HG03520 (cell line): ENCODE measurements around the gene EPHB4.
"Not testable (repeated sequence)": the region's sequence is repeated elsewhere in the genome, so short reads cannot be mapped to it uniquely, and the experiment has no call there.

ENCODE experiments used
- ATAC-seq: cut with Tn5 transposase; IDR thresholded peaks from one replicate; pipeline ENCODE4 v1.9.1; 2021; ENCODE audit warnings: mild to moderate bottlenecking, moderate library complexity; ENCODE audit not compliant: unreplicated experiment

EPHB4 gene

DNA sequence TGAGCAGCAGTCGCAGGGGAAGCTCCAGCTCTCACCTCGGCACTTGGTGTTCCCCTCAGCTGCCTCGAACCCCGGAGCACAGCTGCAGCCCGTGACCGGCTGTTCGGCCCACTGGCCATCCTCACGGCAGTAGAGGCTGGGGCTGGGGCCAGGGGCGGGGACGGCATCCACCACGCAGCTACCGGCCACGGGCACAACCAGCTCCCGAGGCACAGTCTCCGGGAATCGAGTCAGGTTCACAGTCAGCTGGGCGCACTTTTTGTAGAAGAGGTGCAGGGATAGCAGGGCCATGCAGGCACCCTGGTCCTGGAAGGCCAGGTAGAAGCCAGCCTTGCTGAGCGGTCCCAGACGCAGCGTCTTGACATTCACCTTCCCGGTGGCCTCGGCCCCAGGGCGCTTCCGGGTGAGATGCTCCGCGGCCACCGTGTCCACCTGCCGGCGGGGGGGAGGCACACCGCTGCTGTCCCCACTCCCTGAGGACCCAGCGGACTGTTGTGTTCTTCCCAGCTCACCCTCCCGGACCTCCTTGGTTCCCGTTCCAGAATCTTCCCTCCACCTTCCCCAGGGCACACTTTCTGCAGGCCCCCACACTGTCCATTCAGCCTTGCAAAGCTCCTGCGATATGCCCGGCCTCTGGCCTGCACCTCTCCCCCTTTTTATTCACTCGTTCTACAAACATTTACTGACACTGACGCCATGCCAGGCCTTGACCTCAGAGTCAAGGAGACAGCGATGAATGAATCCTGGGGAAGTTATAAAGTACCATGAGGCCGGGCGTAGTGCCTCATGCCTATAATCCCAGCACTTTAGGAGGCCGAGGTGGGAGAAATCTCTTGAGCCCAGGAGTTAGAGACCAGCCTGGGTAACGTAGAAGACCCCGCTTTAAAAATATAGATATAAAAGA is 4.8 kb downstream of the EPHB4 start:
- ATAC-seq, result no peak

DNA sequence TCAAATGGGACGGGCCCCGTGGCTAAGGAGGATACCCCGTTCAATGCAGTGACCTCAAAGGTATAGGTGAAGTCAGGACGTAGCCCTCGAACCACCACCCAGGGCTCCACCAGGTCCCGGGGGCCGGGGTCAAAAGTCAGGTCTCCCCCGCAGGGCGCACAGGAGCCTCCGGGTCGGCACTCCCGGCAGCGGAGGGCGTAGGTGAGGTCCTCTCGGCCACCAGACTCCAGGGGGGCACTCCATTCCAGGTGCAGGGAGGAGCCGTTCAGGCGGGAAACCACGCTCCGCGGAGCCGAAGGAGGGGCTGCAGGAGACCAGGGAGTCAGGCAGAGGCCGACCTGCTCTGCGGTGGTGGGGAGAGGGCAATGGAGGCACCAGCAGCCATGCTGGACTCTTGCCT is 7.7 kb downstream of the EPHB4 start:
- ATAC-seq, result no peak

DNA sequence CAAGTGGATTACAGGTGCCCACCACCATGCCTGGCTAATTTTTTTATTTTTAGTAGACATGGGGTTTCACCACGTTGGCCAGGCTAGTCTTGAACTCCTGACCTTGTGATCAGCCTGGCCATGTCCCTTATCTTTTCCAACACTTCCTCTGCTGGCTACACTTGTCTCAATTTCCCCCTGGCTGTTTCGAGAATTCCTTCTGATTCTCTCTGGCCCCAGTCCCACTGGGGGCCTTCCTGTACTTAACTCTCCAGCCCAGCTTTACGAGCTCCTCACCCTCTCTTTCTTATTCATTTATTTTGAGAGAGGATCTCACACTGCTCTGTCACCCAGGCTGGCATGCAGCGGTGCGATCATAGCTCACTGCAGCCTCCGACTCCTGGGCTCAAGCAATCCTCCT is 8.5 kb downstream of the EPHB4 start:
- ATAC-seq, result no peak

DNA sequence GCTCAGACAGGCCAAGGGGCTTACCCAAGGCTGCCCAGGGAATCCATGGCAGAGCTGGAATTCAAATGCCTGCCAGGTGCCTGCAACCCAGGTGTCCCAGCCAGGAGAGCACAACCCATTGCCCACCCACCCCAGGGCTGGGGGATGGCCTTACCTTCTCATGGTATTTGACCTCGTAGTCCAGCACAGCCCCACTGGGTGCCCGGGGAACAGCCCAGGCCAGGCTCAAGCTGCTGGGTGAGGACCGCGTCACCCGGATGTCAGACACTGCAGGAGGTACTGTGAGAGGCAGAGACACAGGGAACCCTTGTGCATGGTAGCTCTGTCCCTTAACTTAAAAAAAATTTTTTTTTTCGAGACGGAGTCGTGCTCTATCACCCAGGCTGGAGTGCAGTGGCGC is 9.0 kb downstream of the EPHB4 start:
- no peak for ATAC-seq

DNA sequence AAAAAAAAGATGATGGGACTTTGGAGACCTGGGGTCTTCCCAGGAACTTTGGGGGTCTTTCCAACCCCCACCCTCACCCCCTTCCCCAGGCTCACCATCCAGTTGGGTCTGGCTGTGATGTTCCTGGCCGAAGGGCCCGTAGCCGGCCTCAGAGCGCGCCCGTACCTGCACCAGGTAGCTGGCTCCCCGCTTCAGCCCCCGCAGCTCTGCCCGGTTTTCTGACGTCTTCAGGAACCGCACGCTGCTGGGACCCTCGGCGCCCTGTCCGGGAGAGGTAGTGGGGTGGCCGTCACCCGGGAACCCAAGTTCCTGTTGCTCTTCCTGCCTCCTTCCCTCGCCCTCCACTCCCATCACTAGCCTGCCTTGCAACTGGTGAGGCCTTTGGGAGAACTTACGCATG is 10.2 kb downstream of the EPHB4 start:
- no peak for ATAC-seq

DNA sequence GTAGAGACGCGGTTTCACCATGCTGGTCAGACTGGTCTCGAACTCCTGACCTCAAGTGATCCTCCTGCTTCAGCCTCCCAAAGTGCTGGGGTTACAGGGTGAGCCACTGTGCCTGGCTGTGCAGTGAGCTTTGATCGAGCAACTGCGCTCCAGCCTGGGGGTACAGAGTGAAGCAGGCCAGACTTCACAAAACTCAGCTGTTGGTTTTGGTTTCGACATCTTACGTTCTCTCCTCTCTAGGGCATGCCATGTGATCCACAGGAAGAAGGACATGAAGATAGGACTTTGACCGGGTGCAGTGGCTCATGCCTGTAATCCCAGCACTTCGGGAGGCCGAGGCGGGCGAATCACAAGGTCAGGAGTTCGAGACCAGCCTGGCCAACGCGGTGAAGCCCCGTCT is 10.8 kb downstream of the EPHB4 start:
- ATAC-seq, result not testable (repeated sequence)

DNA sequence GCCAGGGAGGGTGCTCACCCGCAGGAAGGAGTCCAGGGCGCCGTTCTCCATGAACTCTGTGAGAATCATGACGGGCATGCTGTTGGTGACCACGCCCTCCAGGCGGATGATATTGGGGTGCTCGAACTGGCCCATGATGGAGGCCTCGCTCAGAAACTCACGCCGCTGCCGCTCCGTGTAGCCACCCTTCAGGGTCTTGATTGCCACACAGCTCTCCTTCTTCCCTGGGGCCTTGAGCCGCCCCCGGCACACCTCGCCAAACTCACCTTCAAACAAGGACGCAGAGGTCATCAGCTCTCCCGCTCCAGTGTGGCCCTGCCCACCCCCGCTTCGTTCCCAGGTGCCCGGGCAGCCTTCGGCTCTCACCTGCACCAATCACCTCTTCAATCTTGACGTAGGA is 14.6 kb downstream of the EPHB4 start:
- no peak for ATAC-seq

DNA sequence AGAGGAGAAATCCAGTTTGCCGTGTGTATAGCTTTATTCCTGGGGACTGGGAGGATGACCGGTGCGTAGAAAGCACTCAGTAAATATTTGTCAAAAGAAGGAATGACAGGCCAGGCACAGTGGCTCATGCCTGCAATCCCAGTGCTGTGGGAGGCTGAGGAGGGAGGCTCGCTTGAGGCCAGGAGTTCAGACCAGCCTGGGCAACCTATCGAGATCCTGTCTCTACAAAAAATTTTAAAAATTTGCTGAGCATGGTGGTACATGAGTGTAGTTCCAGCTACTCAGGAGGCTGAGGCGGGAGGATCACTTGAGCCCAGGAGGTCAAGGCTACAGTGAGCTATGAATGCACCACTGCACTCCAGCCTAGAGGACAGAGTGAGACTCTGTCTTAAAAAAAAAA is 15.8 kb downstream of the EPHB4 start:
- ATAC-seq, result no peak

DNA sequence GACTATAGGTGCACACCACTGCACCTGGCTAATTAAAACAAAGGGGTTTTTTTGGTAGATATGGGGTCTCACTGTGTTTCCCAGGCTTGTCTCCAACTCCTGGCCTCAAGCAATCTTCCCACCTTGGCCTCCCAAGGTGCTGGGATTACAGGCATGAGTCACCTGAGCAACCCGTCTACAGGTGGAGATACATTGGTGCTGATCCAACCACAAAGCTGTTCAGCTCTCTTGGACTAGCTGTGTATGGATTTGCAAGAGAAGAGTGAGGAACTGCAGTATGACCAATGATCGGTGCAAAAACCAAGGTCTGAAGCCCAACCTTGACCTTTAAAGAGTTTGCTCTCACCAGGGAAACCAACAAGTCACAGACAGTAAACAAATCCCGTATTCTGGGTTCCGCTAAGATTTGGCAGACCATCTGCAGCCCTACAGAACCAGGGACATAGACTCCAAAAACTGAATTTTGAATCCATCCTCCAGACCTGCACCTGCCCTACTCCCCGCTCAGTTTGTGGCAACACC is 18.9 kb downstream of the EPHB4 start:
- no peak for ATAC-seq

DNA sequence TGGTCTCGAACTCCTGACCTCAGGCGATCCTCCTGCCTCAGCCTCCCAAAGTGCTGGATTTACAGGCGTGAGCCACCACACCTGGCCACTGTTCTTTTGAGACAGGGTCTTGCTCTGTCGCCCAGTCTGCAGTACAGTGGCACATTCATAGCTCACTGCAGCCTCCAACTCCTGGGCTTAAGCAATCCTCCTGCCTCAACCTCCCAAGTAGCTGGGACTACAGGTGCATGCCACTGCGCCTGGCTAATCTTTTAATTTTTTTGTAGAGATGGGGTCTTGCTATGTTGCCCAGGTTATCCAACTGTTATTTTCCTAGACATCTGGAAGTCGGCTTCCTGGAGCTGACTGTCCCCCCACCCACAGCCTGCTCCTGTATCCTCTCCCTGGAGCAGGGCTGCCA is 20.4 kb downstream of the EPHB4 start:
- not testable (repeated sequence) for ATAC-seq

DNA sequence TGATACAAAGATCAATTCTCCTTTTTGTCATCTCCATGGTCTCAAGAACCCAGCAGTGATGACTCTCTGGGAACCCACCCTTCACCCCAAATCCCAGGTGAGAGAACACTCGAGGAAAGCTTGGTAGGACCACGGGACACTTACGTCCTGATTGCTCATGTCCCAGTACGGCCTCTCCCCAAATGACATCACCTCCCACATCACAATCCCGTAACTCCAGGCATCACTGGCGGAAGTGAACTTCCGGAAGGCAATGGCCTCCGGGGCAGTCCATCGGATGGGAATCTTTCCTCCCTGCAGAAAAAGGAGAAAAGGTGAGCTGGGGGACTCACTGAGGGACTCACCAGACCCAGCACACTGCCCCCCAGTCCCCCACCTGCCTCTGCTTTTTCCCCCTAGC is 21.0 kb downstream of the EPHB4 start:
- no peak for ATAC-seq

DNA sequence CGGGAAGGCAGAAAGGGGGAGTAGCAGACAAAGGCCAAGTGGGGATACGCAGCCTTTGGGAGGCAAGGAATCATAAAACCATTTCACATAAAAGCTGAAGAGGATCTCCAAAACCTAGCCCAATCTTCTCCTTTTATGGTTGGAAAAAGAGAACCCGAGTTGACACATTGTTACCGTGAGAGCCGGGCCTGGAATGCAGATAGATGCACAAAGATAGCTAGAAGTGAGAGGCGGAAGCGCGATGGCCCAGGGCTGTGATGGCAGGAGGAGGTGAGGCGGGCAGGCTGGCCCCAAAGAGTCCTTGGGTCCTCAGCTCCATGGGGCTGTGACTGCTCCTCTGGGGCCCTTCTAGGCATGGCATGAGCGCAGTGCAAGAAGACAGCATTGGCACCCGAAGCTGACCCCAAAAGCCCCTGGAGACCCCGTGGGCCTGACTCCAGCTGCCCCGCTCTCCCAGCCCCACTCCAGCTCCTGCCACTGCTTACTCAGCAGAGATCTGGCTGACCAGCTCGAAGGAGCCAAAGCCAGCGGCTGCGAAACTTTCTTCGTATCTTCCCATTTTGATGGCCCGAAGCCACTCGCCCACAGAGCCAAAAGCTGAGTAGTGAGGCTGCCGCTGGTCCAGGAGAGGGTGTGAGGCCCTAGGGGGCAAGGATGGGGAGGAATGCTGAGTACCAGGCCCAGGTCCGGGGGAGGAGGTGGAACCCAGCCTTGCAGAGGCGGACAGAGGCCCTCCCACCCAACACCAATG is 22.5 kb downstream of the EPHB4 start:
- ATAC-seq, result no peak

DNA sequence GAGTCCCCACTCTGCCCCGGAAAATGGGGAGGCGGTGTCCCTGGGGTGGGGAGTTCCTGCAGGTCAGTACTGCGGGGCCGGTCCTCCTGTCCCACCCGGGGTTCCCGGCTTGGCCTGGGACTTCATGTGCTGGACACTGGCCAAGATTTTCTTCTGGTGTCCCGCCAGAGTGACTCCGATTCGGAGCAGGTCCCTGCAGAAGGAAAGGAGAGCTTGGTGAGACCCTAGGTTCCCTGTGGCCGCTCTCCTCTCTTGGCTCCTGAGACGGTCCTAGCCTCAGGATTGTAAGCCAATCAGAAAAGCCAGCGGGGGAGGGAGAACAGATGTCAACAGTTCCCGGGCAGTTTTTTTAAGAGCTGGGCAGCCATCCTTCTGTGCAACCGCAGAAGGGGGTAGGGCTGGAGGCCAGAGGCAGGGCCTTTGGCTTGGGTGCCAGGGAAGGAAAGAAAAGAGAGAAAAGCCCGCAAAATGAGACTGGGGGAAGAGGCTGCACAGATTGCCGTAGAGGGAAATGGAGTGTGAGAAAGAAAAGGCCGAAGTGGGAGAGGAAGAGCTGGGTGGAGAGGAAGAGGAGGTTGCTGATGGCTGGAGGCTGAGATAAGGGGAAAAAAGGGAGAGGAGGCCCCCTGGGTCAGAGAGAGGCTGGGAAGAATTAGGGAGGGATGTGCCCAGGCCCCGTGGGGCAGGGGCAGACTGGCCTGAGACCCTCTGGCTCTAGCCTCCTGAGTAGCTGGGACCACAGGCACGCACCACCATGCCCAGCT is 23.7 kb downstream of the EPHB4 start:
- peak; percentile 93 for ATAC-seq

DNA sequence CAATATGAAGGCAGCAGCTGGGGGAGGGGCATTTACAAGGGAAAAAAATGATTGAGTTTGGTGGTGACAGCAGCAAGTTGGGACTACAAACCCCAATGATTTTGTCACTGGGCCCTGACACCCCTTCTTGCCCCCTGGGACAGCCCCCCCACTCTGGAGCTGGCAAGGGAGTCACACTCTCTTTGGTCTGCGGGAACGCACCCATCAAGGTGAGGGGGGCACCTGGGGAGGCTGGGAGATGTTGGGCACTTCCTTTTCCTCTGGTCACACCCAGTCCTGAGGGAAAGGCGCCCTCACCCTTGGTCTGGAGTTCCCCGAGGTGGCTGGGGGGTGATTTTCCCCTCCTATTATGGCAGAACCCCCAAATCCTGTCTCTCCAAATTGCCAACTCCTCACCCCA is 24.4 kb downstream of the EPHB4 start:
- ATAC-seq, result no peak

DNA sequence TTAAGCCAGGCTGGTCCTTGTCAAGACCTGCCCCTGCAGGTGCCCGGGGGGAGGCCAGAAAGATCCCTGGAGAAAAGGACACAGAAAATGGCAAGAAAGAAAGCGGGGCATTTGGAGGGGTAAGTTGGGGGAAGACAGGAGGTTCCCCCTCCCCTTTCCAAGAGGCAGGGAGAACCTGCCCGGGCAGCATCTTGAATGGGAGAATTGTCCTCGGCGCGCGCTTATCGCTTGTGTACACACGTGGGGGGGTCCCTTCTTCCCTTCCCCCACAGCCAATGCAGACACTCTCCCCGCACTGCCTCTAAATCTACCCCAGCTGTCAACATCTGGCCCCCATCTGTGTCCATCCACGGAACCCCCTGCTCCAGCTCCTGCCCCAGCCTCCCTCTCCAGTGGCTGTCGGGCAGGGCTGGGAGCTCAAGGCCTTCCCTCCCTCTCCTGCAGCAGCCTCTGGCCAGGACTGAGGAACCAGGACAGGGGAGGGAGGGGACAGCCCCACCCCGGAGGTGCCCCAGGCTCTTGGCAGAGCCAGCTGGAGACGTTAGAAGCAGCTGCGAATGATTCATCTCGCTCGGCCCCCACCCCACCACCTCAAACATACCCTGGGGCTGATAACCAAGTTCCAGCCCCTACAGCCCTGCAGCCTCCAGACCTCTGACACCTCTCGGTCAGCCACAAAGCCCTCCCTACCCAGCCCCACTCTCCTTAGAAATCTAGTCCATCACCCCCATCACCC is 25.3 kb downstream of the EPHB4 start:
- ATAC-seq, result no peak

DNA sequence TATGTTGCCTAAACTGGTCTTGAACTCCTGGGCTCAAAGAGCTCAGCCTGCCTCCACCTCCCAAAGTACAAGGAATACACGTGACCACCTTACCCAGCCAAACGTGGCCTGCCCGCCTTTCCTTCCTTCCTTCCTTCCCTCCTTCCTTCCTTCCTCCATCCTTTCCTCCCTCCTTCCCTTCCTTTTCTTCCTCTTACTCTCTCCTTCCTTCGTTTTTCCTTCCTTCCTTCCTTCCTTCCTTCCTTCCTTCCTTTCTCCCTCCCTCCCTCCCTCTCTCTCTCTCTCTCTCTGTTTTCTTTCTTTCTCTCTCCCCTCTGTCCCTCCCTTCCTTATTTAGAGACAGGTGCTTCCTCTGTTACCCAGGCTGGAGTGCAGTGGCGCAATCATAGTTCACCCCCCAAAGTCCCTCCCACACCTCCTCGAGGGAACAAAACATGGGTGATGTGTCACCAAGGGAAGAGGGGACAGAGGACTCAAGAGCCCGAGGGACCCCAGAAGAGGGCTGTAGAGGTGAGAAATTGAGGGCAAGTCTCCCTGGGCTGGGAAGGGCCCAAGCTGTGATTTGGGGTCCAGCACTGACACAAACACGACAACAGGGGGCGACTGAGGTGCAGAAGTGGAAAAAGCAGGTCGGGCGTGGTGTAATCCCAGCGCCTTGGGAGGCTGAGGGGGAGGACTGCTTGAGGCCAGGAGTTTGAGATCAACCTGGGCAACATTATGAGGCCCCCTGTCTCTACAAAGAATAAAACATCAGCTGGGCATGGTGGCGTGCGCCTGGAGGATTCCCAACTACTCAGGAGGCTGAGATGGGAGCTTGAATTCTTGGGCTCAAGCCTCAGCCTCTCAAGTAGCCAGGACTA is 28.1 kb downstream of the EPHB4 start:
- no peak for ATAC-seq

DNA sequence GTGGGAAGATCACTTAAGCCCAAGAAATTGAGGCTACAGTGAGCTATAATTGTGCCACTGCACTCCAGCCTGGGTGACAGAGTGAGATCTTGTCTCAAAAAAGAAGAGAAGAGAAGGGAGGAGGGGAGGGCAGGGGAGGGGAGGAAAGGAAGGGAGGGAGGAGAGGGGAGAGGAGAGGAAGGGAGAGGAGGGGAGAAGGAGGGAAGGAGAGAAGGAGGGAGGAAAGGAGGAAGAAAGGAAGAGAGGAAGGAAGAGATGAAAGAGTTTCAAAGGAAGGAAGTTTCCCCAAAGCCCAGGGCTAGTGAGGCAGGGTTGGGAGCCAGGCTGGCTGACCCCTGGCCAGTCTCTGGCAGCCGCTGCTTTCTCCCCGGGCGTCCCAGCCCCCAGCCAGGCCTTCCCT is 32.6 kb downstream of the EPHB4 start:
- ATAC-seq, result no peak

DNA sequence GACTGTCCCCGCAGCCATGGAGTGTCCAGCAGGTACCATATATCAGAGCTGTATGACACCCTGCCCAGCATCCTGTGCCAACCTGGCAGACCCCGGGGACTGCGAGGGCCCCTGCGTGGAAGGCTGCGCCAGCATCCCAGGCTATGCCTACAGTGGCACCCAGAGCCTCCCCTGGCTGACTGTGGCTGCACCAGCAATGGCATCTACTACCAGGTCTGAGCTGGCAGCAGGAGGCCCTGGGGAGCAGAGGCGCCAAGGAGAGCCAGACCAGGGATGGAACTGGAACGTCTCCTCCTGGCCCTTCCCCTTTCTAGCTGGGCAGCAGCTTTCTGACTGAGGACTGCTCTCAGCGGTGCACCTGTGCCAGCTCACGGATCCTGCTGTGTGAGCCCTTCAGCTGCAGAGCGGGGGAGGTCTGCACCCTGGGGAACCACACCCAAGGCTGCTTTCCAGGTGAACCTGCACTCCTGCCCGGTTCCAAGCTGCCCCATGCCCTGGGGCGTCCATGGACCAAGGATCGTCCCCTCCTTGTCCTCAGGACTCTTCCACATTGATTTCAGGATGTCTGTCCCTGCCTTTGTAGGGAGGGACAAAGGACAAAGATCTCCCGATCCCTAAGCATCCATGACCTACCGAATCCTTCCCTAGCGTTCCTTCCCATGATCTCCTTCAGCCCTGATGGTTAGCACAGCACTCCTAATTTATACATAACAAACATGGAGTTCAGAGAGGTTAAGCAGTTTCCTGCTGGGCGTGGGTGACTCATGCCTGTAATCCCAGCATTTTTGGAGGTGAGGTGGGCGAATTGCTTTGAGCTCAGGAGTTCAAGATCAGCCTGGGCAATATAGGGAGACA is 33.3 kb downstream of the EPHB4 start:
- ATAC-seq, result no peak
